ENCODE measurements around the gene ZNF546.

ZNF546 gene

GRCh38 chr19:39974377-39975155 is 22.3 kb upstream of the ZNF546 start:
- Histone ChIP-seq H3K4me3 (ENCODE audit: insufficient read depth, low read length, poor library complexity, severe bottlenecking) (no peak overlapping the region), H2AFZ (ENCODE audit: low read depth, low read length, severe bottlenecking) (no peak overlapping the region), H3K79me2 (ENCODE audit: insufficient read depth, low read length) (peaks cover 21% of the 10 kb centered on the region), H3K9me3 (ENCODE audit: insufficient read depth, low read length) (no peaks in the 10 kb centered on the region), H4K20me1 (ENCODE audit: low read depth, low read length) (no peaks in the 10 kb centered on the region), H3K27ac (ENCODE audit: low read depth, low read length) (no peak overlapping the region), H3F3A (ENCODE audit: insufficient read depth) (no peaks in the 10 kb centered on the region), H3K9ac (ENCODE audit: low read length) (no peak overlapping the region), H3K27me3 (ENCODE audit: low read length) (no peaks in the 10 kb centered on the region), H3K9me2 (replicated peaks; ENCODE audit: insufficient read depth, low read length) (no peaks in the 10 kb centered on the region), H3K4me2 (ENCODE audit: low read depth, low read length, poor library complexity, severe bottlenecking) (no peak overlapping the region), H3K36me3 (ENCODE audit: low read length) (peaks cover 4% of the 10 kb centered on the region)
- TF ChIP-seq CTCF (IDR thresholded peaks at IDR 0.05; ENCODE audit: insufficient read depth, low read length, poor library complexity, severe bottlenecking) (no peak), EZH2phosphoT487 (conservative IDR thresholded peaks at IDR 0.05; ENCODE audit: low read length) (no peak)

- Histone ChIP-seq H3K9me2 (replicated peaks; ENCODE audit: insufficient read depth, low read length) (no peaks in the 10 kb centered on the region), H3F3A (ENCODE audit: insufficient read depth) (peaks cover 4% of the 10 kb centered on the region), H3K27me3 (ENCODE audit: low read length) (no peaks in the 10 kb centered on the region), H4K20me1 (ENCODE audit: low read depth, low read length) (no peaks in the 10 kb centered on the region), H2AFZ (ENCODE audit: low read depth, low read length, severe bottlenecking) (no peak overlapping the region), H3K9me3 (ENCODE audit: insufficient read depth, low read length) (peaks cover 15% of the 10 kb centered on the region; the same call in 1 of the 2 replicates), H3K79me2 (ENCODE audit: insufficient read depth, low read length) (peaks cover 60% of the 10 kb centered on the region), H3K4me2 (ENCODE audit: low read depth, low read length, poor library complexity, severe bottlenecking) (no peak overlapping the region), H3K4me3 (ENCODE audit: insufficient read depth, low read length, poor library complexity, severe bottlenecking) (no peak overlapping the region), H3K9ac (ENCODE audit: low read length) (no peak overlapping the region), H3K36me3 (ENCODE audit: low read length) (peaks cover 26% of the 10 kb centered on the region), H3K27ac (ENCODE audit: low read depth, low read length) (no peak overlapping the region)
- TF ChIP-seq CTCF (IDR thresholded peaks at IDR 0.05; ENCODE audit: insufficient read depth, low read length, poor library complexity, severe bottlenecking) (no peak), EZH2phosphoT487 (conservative IDR thresholded peaks at IDR 0.05; ENCODE audit: low read length) (no peak)
Measured at GRCh38 chr19:39982883-39983282, 14.0 kb upstream of the ZNF546 start.

- Histone ChIP-seq H3K4me2 (ENCODE audit: low read depth, low read length, poor library complexity, severe bottlenecking) (no peak overlapping the region), H4K20me1 (ENCODE audit: low read depth, low read length) (no peaks in the 10 kb centered on the region), H2AFZ (ENCODE audit: low read depth, low read length, severe bottlenecking) (no peak overlapping the region), H3K9ac (ENCODE audit: low read length) (no peak overlapping the region), H3K36me3 (ENCODE audit: low read length) (peaks cover 26% of the 10 kb centered on the region), H3F3A (ENCODE audit: insufficient read depth) (peaks cover 4% of the 10 kb centered on the region), H3K27me3 (ENCODE audit: low read length) (no peaks in the 10 kb centered on the region), H3K27ac (ENCODE audit: low read depth, low read length) (no peak overlapping the region), H3K79me2 (ENCODE audit: insufficient read depth, low read length) (peaks cover 69% of the 10 kb centered on the region), H3K9me2 (replicated peaks; ENCODE audit: insufficient read depth, low read length) (no peaks in the 10 kb centered on the region), H3K9me3 (ENCODE audit: insufficient read depth, low read length) (peaks cover 15% of the 10 kb centered on the region; the same call in 1 of the 2 replicates), H3K4me3 (ENCODE audit: insufficient read depth, low read length, poor library complexity, severe bottlenecking) (no peak overlapping the region)
- TF ChIP-seq EZH2phosphoT487 (conservative IDR thresholded peaks at IDR 0.05; ENCODE audit: low read length) (no peak), CTCF (IDR thresholded peaks at IDR 0.05; ENCODE audit: insufficient read depth, low read length, poor library complexity, severe bottlenecking) (no peak)
Measured at GRCh38 chr19:39983695-39984300, 13.1 kb upstream of the ZNF546 start.

Measured in SU-DHL-6 (cell line).